HG02642 (cell line): ENCODE measurements around the gene RUSC2.

Experiments
- ATAC-seq: cut with Tn5 transposase; IDR thresholded peaks from one replicate; pipeline ENCODE4 v1.9.1; 2021; ENCODE audit warnings: mild to moderate bottlenecking; ENCODE audit not compliant: unreplicated experiment, poor library complexity

RUSC2 gene, protein sequence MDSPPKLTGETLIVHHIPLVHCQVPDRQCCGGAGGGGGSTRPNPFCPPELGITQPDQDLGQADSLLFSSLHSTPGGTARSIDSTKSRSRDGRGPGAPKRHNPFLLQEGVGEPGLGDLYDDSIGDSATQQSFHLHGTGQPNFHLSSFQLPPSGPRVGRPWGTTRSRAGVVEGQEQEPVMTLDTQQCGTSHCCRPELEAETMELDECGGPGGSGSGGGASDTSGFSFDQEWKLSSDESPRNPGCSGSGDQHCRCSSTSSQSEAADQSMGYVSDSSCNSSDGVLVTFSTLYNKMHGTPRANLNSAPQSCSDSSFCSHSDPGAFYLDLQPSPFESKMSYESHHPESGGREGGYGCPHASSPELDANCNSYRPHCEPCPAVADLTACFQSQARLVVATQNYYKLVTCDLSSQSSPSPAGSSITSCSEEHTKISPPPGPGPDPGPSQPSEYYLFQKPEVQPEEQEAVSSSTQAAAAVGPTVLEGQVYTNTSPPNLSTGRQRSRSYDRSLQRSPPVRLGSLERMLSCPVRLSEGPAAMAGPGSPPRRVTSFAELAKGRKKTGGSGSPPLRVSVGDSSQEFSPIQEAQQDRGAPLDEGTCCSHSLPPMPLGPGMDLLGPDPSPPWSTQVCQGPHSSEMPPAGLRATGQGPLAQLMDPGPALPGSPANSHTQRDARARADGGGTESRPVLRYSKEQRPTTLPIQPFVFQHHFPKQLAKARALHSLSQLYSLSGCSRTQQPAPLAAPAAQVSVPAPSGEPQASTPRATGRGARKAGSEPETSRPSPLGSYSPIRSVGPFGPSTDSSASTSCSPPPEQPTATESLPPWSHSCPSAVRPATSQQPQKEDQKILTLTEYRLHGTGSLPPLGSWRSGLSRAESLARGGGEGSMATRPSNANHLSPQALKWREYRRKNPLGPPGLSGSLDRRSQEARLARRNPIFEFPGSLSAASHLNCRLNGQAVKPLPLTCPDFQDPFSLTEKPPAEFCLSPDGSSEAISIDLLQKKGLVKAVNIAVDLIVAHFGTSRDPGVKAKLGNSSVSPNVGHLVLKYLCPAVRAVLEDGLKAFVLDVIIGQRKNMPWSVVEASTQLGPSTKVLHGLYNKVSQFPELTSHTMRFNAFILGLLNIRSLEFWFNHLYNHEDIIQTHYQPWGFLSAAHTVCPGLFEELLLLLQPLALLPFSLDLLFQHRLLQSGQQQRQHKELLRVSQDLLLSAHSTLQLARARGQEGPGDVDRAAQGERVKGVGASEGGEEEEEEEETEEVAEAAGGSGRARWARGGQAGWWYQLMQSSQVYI (N-terminal part only)

DNA sequence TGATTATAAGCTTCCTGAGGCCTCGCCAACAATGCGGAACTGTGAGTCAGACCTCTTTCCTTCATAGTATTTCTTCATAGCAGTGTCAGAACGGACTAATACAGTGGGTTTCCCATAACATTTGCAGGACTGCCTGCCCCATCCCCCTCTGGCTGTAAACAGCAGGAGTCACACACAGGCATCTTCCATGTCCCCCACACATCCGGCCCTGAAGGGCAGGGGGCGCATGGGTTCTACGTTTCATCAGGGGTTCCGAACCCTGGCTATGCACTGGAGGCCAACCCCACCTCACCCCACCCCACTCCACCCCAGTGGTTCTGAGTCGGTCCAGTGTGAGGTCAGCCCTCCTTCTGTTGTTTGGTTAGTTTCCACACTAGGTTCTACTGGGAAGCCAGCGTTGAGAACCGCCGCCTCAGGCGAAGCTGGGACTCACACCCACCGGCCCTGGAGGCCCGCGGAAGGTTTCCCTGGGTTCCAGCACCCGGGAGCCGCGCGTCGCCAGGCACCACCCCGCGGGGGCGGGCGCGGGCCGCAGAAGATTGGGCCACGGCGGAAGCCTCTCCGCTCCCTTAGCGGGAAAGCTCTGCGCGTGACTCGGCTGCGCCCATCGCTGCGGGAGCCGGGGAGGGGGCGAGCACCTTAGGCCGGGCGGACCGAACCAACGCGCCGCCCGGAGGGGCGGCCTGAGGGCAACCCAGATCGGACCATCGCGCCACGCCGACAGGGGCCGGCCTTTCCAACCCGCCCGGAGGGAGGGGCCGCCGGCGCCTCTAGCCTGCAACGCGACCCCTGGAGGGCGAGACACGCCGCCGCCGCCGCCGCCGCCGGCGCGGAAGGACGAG lies at the start of gene RUSC2:
Gene RUSC2 (plus strand): TSS at position 799 of the 842 bp plus-strand sequence. CDS start 56,411 bp downstream, outside the sequence.
- peak; percentile 79 for ATAC-seq

DNA sequence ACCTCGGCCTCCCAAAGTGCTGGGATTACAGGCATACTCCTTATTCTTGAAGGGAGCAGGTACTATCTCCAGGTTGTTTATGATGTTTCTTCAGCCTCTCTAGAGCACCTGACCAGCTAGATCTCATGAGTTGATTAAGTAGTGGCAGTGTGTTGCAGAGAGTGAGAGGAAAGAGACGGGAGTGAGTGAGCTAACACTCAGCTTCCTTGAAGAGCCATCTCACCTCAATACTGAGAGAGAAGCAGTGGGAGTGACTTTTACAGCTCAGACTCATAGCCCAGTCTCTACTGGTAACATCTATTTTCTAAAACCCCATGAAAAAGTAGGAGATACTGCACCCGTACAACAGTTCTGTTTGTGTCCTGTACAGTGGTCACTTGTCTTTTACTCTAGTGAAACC lies 43.9 kb upstream of the RUSC2 start:
- ATAC-seq: no peak

DNA sequence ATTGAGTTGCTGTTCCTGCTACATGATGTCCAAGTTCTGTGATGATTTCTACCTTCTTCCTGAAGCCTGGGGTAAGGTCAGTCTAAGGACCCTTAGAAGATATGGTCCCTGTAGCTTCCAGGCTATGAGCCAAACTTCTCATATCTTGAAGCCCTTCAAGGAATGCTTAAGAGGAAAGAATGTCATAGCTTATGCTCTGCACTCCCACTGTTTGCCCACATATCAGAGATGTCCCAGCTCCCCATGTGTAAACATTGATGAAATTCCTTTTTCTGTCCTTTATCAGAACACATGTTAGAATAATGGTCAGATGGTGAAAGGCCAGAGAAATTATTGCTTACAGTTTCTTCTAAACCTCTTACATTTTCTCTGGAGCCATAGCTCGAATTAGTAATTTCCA lies 41.4 kb upstream of the RUSC2 start:
- ATAC-seq: no peak

- no peak for ATAC-seq
Observed at GRCh38 chr9:35452481-35452880, 37.4 kb upstream of the RUSC2 start.

- ATAC-seq: no peak
Observed at GRCh38 chr9:35453786-35454185, 36.1 kb upstream of the RUSC2 start.

- ATAC-seq: no peak
Observed at GRCh38 chr9:35464141-35465025, 25.5 kb upstream of the RUSC2 start.

DNA sequence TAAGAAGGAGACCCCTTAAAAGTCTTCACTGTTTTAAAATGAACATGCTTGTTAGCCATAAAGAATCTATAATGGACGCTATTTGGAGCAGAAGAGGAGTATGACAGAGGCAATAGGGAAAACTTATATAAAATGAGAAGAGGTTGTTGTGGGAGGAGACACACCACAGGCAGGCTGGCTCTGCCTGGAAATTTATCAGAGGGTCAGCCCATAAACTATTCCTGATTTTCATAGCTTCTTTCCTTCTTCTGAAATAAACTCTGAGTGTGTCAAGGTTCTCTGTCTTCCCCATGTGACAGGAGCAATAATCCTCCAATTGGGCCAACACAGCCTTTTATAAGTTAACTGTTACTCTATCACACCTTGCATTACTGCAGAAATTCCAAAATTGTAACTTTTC lies 19.6 kb upstream of the RUSC2 start:
- no peak for ATAC-seq

- no peak for ATAC-seq
Observed at GRCh38 chr9:35470894-35471293, 19.0 kb upstream of the RUSC2 start.

DNA sequence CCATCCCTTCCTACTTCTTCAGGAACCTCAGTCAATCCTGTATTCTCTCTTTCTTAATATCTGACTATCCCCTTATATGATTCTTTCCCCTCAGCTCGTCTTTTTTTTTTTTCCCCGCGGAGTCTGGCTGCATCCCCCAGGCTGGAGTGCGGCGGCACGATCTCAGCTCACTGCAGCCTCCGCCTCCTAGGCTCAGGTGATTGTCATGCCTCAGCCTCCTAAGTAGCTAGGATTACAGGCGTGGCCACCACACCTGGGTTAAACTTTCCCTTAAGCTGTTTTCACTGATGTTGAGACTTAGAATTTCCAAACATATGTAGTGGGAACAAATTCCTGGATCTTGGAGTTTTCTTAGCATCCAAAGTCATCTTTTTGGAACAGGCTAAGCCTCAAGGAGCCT lies 13.3 kb upstream of the RUSC2 start:
- ATAC-seq: no peak

DNA sequence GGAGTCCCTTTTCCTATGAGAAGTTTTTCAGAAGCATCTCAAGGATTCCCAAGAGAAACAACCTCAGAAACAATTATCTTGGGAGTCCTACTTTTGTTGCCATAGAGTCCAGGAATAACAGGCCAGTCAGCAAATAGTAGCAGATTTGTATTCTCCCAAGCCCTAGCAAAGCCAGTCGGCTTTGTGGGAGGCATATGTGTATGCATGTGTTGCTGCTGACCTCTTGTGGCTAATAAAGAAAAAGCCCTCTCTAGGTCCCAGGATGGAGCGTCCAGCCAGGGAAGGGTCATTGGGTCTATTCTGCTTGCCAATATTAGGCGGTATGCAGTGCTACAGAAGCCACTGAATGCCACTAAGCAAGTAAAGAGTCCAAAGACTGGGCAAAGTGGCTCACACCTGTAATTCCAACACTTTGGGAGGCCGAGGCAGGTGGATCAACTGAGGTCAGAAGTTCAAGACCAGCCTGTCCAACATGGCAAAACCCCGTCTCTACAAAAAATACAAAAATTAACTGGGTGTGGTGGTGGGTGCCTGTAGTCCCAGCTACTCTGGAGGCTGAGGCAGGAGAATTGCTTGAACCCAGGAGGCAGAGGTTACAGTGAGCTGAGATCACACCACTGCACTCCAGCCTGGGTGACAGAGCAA lies 12.6 kb upstream of the RUSC2 start:
- peak; percentile 63 for ATAC-seq

DNA sequence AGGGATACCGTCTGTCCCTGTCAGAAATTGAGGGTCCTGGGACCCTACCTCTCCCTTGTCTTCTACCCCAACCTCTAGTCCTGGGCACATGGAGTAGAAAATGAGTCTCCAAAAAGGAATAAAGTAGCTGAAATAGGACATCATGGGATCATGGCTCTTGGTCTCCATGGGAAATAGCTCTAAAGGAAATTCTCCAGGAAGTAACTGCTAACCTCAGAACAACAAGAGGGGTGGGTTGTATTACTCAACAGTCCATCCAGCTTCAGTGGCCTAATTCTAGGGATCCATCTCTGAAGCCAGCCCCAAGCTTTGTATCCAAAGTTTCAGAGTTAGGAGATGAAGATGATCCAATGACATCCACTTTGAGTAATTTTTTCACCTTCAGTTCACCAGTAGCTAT lies 11.0 kb upstream of the RUSC2 start:
- no peak for ATAC-seq

DNA sequence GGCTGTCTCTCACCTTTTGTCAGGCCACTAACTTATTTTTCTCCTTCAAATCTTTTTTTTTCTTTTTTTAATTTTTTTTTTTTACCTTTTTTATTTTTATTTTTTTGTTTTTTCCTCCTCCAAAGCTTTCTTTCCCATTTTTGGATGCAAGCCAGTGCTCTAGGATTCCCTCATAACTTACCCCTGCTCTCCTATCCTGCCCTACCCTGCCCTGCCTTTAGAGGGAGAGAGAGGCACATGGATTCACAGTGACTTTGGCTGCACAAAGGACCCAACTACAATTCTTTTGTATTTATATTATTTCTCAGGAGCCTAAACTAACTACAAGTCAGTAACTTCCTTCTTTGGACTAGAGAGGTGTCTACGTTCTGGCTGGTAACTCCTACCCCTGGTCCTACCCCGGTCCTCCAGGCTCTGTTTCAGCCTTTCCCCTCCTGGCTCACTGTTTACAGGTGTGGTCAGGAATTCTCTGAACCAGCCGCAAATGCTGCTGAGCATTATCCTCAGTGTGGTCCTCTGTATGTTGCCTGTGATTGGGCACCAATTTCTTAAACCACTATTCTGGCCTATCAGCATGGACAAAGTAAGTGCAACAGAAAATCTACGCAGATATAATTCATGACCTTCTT lies 8.4 kb upstream of the RUSC2 start:
- no peak for ATAC-seq

DNA sequence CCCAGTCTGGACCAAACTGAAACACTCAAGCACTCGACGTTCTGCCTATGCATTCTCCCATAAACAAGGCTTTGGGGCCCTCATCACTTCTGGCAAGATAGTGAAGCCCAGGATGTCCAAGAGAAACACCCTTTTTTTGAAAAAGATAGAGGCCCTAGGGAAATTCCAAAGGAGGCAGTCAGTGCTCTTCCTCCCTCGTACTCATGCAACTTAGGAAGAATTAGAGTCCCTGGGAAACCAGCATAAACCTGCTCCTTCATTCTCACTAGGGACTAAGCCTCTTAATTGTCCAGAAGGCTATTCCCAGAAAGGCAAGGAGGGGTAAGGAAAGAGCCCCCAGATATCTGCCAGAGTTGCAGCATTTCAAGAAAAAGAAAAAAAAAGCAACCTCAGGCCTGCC lies 7.8 kb upstream of the RUSC2 start:
- ATAC-seq: no peak

DNA sequence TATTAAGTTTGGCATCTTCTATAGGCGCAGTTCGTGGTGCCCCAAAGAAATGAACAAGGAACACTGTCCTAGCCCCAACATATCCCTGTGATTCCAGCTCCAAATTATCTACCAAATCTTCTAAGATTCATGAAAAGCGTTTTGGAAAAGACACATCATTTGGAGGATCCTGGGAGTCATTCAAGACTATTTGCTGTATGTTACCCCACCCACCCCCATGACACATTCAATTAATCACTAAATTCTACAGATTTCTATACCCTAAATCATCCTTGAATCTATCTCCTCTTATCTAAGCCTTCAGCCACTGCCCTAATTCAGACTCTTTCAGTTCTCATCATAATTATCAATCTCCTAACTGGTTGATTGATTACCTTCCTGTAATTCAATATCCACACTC lies 5.5 kb upstream of the RUSC2 start:
- ATAC-seq: no peak

GRCh38 chr9:35487081-35487480 lies 2.8 kb upstream of the RUSC2 start:
- ATAC-seq: no peak

DNA sequence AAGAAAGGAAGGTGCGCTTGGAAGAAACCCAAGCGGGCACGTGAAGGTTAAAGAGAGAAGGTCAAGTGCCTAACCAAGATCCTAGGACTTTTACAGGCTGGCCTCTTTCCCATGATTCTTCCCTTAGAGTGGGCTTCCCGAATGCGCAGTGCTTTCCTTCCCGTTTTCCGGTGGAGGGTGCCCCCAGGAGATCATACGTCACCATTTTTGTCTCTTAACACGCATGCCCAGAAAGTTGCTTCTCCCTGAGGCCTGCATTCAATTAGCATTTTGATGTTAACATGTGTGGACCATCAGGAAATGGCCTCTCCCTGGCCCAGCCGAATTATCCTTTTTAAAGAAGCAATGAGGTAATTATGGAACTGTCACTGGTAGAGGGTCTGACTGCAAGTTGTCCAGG lies 1.9 kb upstream of the RUSC2 start:
- ATAC-seq: no peak

GRCh38 chr9:35488566-35489312 lies 1.2 kb upstream of the RUSC2 start:
- no peak for ATAC-seq
